Measurements from ENCODE around the gene RTCA.

- TF ChIP-seq, protein P1, sequence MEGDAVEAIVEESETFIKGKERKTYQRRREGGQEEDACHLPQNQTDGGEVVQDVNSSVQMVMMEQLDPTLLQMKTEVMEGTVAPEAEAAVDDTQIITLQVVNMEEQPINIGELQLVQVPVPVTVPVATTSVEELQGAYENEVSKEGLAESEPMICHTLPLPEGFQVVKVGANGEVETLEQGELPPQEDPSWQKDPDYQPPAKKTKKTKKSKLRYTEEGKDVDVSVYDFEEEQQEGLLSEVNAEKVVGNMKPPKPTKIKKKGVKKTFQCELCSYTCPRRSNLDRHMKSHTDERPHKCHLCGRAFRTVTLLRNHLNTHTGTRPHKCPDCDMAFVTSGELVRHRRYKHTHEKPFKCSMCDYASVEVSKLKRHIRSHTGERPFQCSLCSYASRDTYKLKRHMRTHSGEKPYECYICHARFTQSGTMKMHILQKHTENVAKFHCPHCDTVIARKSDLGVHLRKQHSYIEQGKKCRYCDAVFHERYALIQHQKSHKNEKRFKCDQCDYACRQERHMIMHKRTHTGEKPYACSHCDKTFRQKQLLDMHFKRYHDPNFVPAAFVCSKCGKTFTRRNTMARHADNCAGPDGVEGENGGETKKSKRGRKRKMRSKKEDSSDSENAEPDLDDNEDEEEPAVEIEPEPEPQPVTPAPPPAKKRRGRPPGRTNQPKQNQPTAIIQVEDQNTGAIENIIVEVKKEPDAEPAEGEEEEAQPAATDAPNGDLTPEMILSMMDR (IDR thresholded peaks at IDR 0.05): no peak
- TF ChIP-seq POLR2A (IDR thresholded peaks at IDR 0.05): no peak
These were observed 36.2 kb upstream of the RTCA start for GRCh38 chr1:100229681-100230443.

All from heart left ventricle (tissue), 13 donors.